GM19438 (cell line): ENCODE data around the gene RNF166.

Source experiments
- ATAC-seq: cut with Tn5 transposase; IDR thresholded peaks from one replicate; pipeline ENCODE4 v1.9.1; 2021; ENCODE audit warnings: low read depth; ENCODE audit not compliant: unreplicated experiment

Gene RNF166

GRCh38 chr16:88711750-88712340 is 5.6 kb upstream of the RNF166 start:
- no peak for ATAC-seq

GRCh38 chr16:88710556-88710955 is 4.3 kb upstream of the RNF166 start:
- ATAC-seq, result no peak

- no peak for ATAC-seq
Measured at GRCh38 chr16:88706965-88707826, 988 bp upstream of the RNF166 start.

GRCh38 chr16:88705801-88706228 is 393 bp downstream of the RNF166 start:
- ATAC-seq, result no peak

GRCh38 chr16:88705076-88705684 is 1.0 kb downstream of the RNF166 start:
- ATAC-seq, result no peak

- no peak for ATAC-seq
Measured at GRCh38 chr16:88703486-88704309, 2.5 kb downstream of the RNF166 start.

GRCh38 chr16:88702371-88703210 is 3.6 kb downstream of the RNF166 start:
- no peak for ATAC-seq

- no peak for ATAC-seq
Measured at GRCh38 chr16:88701581-88702370, 4.4 kb downstream of the RNF166 start.

GRCh38 chr16:88700636-88701482 is 5.3 kb downstream of the RNF166 start:
- peak; percentile 67 for ATAC-seq

GRCh38 chr16:88700322-88700635 is 5.9 kb downstream of the RNF166 start:
- ATAC-seq, result no peak

- ATAC-seq, result no peak
Measured at GRCh38 chr16:88699180-88699579, 7.0 kb downstream of the RNF166 start.

GRCh38 chr16:88698646-88699045 is 7.6 kb downstream of the RNF166 start:
- ATAC-seq, result no peak

- ATAC-seq, result no peak
Measured at GRCh38 chr16:88697831-88698615, 8.2 kb downstream of the RNF166 start.

- no peak for ATAC-seq
Measured at GRCh38 chr16:88697116-88697830, 8.9 kb downstream of the RNF166 start.

GRCh38 chr16:88696441-88696840 is 9.8 kb downstream of the RNF166 start:
- no peak for ATAC-seq

- no peak for ATAC-seq
Measured at GRCh38 chr16:88695753-88696152, 10.5 kb downstream of the RNF166 start.

GRCh38 chr16:88695218-88695617 is 11.0 kb downstream of the RNF166 start:
- no peak for ATAC-seq
